Measurements from ENCODE around the gene HDAC4. TPM values are rescaled to one million over a fixed set of nuclear protein-coding genes. Genes with fewer than 3 reads are reported as not detected.

The HDAC4 gene
- total and polyA plus RNA-seq, 2 experiments from 2014 or later = 9.3 to 10.8 TPM

DNA sequence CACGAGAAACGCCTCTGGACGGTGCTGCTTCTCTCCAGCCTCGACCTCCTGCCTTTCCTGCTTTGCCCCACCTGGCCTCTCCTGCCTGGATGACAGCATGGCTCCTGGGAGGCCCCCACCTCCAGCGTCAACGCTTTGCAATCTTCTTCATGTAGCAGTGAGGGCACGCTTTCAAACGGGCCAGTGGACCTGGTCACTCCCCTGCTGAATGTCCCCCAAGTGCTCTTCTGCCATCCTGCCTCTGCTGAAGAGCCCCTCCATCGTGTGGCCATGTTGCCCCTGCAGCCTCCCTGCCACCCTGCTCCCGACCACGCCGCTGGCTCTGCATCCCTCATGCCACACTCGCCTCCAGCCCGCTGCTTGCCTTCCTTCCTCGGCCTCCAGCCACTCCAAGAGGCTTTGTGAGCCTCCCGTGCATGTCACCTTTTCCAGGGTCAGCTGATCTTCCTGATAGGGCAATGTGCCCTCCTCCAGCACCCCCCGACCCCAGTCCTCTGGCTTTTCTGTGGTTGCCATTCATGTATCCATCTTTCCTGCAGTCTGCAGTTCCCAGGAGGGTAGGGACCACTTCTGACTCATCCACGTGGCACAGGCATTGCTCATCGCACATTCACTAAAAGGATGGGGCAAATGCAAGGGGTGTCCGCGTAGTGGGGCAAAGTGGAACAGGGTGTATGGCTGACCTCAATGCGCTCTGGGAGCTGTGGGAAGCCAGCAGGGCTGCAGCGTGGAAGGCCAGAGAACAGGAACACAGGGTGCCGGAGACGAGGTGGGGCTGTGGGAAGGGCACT, 284.2 kb downstream of the HDAC4 start:
- no peak for DNase-seq (ENCODE audit: low spot score)
- Histone ChIP-seq H3K79me2 (no peaks in the 10 kb centered on the region), H3K4me3 (no peak overlapping the region), H3K27ac (no peak overlapping the region), H3K4me1 (ENCODE audit: insufficient read depth) (peaks cover 24% of the 10 kb centered on the region), H3K36me3 (replicated peaks; ENCODE audit: insufficient read depth, low read depth) (no peaks in the 10 kb centered on the region), H3K4me2 (no peak overlapping the region), H3K9me3 (ENCODE audit: low read depth) (no peaks in the 10 kb centered on the region), H2AFZ (no peak overlapping the region), H3K9me2 (replicated peaks; ENCODE audit: insufficient read depth) (no peaks in the 10 kb centered on the region), H4K20me1 (ENCODE audit: insufficient read depth, poor library complexity, severe bottlenecking) (peaks cover 3% of the 10 kb centered on the region), H3K27me3 (no peaks in the 10 kb centered on the region)
- no peak for TF ChIP-seq EZH2 (IDR thresholded peaks at IDR 0.05; ENCODE audit: borderline replicate concordance)
- TF ChIP-seq EZH2phosphoT487 (IDR thresholded peaks at IDR 0.05; ENCODE audit: low read depth, severe bottlenecking, unreplicated experiment) = no peak
- TF ChIP-seq, protein P1, sequence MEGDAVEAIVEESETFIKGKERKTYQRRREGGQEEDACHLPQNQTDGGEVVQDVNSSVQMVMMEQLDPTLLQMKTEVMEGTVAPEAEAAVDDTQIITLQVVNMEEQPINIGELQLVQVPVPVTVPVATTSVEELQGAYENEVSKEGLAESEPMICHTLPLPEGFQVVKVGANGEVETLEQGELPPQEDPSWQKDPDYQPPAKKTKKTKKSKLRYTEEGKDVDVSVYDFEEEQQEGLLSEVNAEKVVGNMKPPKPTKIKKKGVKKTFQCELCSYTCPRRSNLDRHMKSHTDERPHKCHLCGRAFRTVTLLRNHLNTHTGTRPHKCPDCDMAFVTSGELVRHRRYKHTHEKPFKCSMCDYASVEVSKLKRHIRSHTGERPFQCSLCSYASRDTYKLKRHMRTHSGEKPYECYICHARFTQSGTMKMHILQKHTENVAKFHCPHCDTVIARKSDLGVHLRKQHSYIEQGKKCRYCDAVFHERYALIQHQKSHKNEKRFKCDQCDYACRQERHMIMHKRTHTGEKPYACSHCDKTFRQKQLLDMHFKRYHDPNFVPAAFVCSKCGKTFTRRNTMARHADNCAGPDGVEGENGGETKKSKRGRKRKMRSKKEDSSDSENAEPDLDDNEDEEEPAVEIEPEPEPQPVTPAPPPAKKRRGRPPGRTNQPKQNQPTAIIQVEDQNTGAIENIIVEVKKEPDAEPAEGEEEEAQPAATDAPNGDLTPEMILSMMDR (IDR thresholded peaks at IDR 0.05; ENCODE audit: poor library complexity) = no peak
- WGBS (ENCODE audit: low lambda C conversion rate, missing lambda C conversion rate) = 97% methylated on average over 25 of the region's 25 CpGs

DNA sequence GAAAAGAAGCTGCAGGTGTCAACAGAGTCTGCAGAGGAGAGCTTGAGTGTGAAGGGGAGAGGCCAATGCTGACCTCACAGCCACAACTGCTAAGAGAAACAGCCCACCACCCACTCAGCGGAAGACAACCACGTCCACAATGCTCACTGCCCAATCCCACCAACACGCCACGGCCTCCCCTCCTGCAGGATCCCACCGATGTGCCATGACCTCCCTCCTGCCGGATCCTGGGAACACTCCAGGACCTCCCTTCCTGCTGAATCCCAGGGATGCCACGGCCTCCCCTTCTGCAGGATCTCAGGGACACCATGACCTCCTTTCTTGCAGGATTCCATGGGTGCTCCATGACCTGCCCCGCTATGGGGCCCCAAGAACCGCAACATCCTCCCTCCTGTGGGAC, 285.2 kb downstream of the HDAC4 start:
- DNase-seq (ENCODE audit: low spot score) = no peak
- no peaks in the 10 kb centered on the region for H3K36me3 ChIP-seq (replicated peaks; ENCODE audit: insufficient read depth, low read depth)
- peaks cover 3% of the 10 kb centered on the region for H4K20me1 ChIP-seq (ENCODE audit: insufficient read depth, poor library complexity, severe bottlenecking)
- H3K9me2 ChIP-seq (replicated peaks; ENCODE audit: insufficient read depth) = no peaks in the 10 kb centered on the region
- TF ChIP-seq EZH2 (IDR thresholded peaks at IDR 0.05; ENCODE audit: borderline replicate concordance) (no peak), EZH2phosphoT487 (IDR thresholded peaks at IDR 0.05; ENCODE audit: low read depth, severe bottlenecking, unreplicated experiment) (no peak)
- TF ChIP-seq, protein P1 (IDR thresholded peaks at IDR 0.05; ENCODE audit: poor library complexity) = no peak
- H3K4me1 ChIP-seq (ENCODE audit: insufficient read depth) = peaks cover 24% of the 10 kb centered on the region
- no peak overlapping the region for H2AFZ ChIP-seq
- no peaks in the 10 kb centered on the region for H3K27me3 ChIP-seq
- H3K4me2 ChIP-seq = no peak overlapping the region
- H3K79me2 ChIP-seq = no peaks in the 10 kb centered on the region
- no peak overlapping the region for H3K4me3 ChIP-seq
- WGBS (ENCODE audit: low lambda C conversion rate, missing lambda C conversion rate) = 94% methylated on average over 8 of the region's 9 CpGs
- H3K9me3 ChIP-seq (ENCODE audit: low read depth) = no peaks in the 10 kb centered on the region
- no peak overlapping the region for H3K27ac ChIP-seq

DNA sequence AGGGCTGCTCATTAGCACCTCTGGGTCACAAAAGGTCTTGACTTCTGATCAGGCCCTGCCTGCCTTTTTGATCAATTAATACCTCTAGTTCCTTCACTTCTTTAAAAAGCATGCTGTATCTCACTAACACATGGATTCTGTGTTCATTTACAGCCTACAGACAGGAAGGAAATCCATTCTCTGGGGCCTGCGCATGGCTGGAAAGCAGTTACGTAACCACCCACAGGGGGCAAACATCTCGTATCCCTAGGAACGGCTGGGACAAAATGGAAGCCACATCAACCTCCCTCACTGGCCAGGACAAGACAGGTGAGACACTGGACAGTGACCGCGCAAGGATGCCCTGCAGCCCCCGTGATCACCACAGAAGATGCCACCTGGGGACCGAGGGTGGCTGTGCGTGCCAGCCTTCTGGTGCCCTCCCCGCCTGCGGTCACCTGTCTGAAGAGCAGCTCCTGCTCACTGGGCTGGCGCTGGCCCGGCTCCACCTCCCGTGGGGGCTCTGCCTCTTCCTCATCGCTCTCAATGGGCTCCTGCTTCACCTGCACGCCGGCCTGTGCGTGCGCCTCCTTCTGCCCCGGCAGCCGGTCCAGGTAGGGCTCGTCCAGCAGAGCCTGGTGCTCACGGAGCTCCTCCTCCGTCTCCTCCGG, 286.1 kb downstream of the HDAC4 start:
- Histone ChIP-seq H4K20me1 (ENCODE audit: insufficient read depth, poor library complexity, severe bottlenecking) (peaks cover 3% of the 10 kb centered on the region), H3K27ac (peak overlapping the region; percentile 74), H3K9me2 (replicated peaks; ENCODE audit: insufficient read depth) (no peaks in the 10 kb centered on the region), H2AFZ (no peak overlapping the region), H3K4me2 (no peak overlapping the region), H3K4me3 (no peak overlapping the region), H3K9me3 (ENCODE audit: low read depth) (no peaks in the 10 kb centered on the region), H3K4me1 (ENCODE audit: insufficient read depth) (peaks cover 24% of the 10 kb centered on the region), H3K27me3 (no peaks in the 10 kb centered on the region), H3K36me3 (replicated peaks; ENCODE audit: insufficient read depth, low read depth) (no peaks in the 10 kb centered on the region), H3K79me2 (no peaks in the 10 kb centered on the region)
- DNase-seq (ENCODE audit: low spot score) = no peak
- WGBS (ENCODE audit: low lambda C conversion rate, missing lambda C conversion rate) = 94% methylated on average over 22 of the region's 25 CpGs
- TF ChIP-seq, protein P1 (IDR thresholded peaks at IDR 0.05; ENCODE audit: poor library complexity) = no peak
- TF ChIP-seq EZH2 (IDR thresholded peaks at IDR 0.05; ENCODE audit: borderline replicate concordance) (no peak), EZH2phosphoT487 (IDR thresholded peaks at IDR 0.05; ENCODE audit: low read depth, severe bottlenecking, unreplicated experiment) (no peak)
